Glutamatergic neuron (in vitro differentiated cells): ENCODE data around the gene CTNND2. TPM values are rescaled to one million over a fixed set of nuclear protein-coding genes. Genes with fewer than 3 reads are reported as not detected.
A peak's percentile ranks its signal among the peaks of the same experiment; 100 is the strongest.

Experiments
- DNase-seq: peaks from one replicate; pipeline ENCODE4 v3.0.0; 2022
- H3K27ac Mint-ChIP-seq: one replicate; pipeline ENCODE4 v1.8.0; 2020; ENCODE audit warnings: mild to moderate bottlenecking, mixed read lengths, inconsistent platforms; ENCODE audit not compliant: unreplicated experiment
- H3K27me3 Mint-ChIP-seq: one replicate; pipeline ENCODE4 v1.8.0; 2020; ENCODE audit warnings: mild to moderate bottlenecking, moderate library complexity, mixed read lengths, inconsistent platforms; ENCODE audit not compliant: unreplicated experiment
- H3K36me3 Mint-ChIP-seq: one replicate; pipeline ENCODE4 v1.8.0; 2020; ENCODE audit warnings: mild to moderate bottlenecking, mixed read lengths, inconsistent platforms; ENCODE audit not compliant: unreplicated experiment
- H3K4me1 Mint-ChIP-seq: one replicate; pipeline ENCODE4 v1.8.0; 2020; ENCODE audit warnings: mild to moderate bottlenecking, low read depth, mixed read lengths, inconsistent platforms; ENCODE audit not compliant: unreplicated experiment
- H3K4me3 Mint-ChIP-seq: one replicate; pipeline ENCODE4 v1.8.0; 2020; ENCODE audit warnings: mild to moderate bottlenecking, mixed read lengths, inconsistent platforms; ENCODE audit not compliant: unreplicated experiment
- H3K9me3 Mint-ChIP-seq: one replicate; pipeline ENCODE4 v1.8.0; 2020; ENCODE audit warnings: mild to moderate bottlenecking, moderate library complexity, mixed read lengths, inconsistent platforms; ENCODE audit not compliant: unreplicated experiment
- total RNA-seq: library from RNA; stranded (reverse); fragmentation: NEBNext Ultra II Directional; extraction: Animal tissue kit (Norgen Biotek cat#: 25700); gene quantifications from one replicate; pipeline ENCODE4 v1.2.1, GENCODE V29; 2021; ENCODE audit not compliant: unreplicated experiment
- TF ChIP-seq, protein P1 (sequence below): fragments of 200-600 bp; sonication (generic); IDR thresholded peaks from one replicate; pipeline ENCODE4 v1.5.0; 2021; ENCODE audit not compliant: partially characterized antibody, unreplicated experiment

CTNND2 gene
- total RNA-seq, 1 donor from 2014 or later = 134 TPM

DNA sequence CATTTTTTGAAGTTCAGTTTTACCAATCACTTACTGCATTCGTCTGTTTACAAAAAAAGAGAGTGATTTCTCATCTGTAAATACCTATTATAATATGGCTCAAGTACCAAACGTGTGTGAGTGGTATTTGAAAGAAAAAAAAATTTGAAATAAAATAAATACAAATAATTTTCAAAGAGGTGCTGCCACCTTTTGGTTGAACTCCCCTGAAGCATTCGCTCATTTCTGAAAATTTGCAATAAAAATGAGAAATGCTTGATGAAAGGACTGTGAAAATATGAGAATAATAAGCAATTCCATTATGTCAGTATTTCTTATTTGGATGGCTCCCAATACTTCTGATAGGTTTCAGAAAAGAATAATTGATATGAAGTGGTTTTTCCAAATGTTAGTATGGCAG lies 409.9 kb downstream of the CTNND2 start:
- DNase-seq = no peak
- TF ChIP-seq, protein P1, sequence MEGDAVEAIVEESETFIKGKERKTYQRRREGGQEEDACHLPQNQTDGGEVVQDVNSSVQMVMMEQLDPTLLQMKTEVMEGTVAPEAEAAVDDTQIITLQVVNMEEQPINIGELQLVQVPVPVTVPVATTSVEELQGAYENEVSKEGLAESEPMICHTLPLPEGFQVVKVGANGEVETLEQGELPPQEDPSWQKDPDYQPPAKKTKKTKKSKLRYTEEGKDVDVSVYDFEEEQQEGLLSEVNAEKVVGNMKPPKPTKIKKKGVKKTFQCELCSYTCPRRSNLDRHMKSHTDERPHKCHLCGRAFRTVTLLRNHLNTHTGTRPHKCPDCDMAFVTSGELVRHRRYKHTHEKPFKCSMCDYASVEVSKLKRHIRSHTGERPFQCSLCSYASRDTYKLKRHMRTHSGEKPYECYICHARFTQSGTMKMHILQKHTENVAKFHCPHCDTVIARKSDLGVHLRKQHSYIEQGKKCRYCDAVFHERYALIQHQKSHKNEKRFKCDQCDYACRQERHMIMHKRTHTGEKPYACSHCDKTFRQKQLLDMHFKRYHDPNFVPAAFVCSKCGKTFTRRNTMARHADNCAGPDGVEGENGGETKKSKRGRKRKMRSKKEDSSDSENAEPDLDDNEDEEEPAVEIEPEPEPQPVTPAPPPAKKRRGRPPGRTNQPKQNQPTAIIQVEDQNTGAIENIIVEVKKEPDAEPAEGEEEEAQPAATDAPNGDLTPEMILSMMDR = peak; percentile 31
- Mint-ChIP-seq H3K36me3 (no peaks in the 10 kb centered on the region), H3K27ac (no peak overlapping the region), H3K27me3 (peaks cover 2% of the 10 kb centered on the region), H3K9me3 (no peaks in the 10 kb centered on the region), H3K4me1 (peaks cover 5% of the 10 kb centered on the region), H3K4me3 (no peak overlapping the region)

DNA sequence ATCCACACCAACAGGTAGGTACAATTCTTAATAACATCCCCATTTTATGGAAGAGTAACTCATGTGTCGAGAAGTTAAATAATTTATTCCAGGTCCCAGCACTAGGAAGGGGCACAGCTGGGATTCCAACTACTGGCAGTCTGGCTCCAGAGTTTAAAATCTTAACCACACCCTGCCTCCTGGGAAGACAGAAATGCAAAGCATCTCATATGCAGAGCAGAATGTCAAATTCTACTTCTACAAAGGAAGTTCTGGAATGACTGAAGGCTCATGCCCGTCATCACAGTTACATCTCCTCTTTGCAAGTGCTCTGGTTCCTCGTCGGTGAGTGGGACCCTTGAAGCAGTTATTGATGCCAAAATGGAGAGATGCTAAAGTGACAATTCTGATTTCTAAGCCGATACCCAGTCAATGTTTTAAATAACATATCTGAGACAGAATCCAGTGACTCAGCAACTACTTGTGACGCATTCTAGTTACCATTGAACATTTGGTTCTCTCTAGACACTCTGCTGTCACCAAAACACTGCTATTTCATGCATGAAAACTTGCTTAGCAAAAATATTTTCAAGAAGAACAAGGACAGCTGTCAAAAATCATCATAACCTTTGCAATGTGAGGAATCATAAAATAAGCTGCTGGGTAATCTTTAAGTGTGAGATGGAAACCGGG lies 412.7 kb downstream of the CTNND2 start:
- H3K27ac Mint-ChIP-seq = no peak overlapping the region
- no peak overlapping the region for H3K4me3 Mint-ChIP-seq
- peaks cover 2% of the 10 kb centered on the region for H3K27me3 Mint-ChIP-seq
- H3K9me3 Mint-ChIP-seq = no peaks in the 10 kb centered on the region
- TF ChIP-seq, protein P1 = no peak
- DNase-seq = no peak
- H3K36me3 Mint-ChIP-seq = no peaks in the 10 kb centered on the region
- H3K4me1 Mint-ChIP-seq = peaks cover 5% of the 10 kb centered on the region

DNA sequence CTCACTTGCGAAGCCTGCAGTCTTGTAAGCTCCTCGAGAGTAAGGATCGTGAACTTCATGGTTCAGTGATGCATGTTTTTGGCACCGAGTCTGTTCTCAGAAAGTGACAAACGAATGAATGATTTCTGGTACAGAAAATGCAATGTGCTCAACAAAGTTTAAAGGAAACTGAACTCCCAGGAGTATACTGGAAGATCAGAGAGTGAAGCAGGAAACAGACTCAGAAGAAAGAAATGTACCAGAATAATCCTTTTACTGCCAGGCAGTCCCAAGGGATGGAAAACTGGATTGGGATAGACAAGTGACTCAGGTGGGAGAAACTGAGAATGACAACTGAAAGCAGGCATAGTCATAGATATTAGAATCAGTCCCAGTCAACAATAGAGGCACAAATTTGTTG lies 420.6 kb downstream of the CTNND2 start:
- no peaks in the 10 kb centered on the region for H3K27me3 Mint-ChIP-seq
- H3K27ac Mint-ChIP-seq = no peak overlapping the region
- H3K9me3 Mint-ChIP-seq = peaks cover 2% of the 10 kb centered on the region
- TF ChIP-seq, protein P1 = no peak
- H3K36me3 Mint-ChIP-seq = no peaks in the 10 kb centered on the region
- no peak for DNase-seq
- H3K4me3 Mint-ChIP-seq = no peak overlapping the region
- H3K4me1 Mint-ChIP-seq = peaks cover 2% of the 10 kb centered on the region

DNA sequence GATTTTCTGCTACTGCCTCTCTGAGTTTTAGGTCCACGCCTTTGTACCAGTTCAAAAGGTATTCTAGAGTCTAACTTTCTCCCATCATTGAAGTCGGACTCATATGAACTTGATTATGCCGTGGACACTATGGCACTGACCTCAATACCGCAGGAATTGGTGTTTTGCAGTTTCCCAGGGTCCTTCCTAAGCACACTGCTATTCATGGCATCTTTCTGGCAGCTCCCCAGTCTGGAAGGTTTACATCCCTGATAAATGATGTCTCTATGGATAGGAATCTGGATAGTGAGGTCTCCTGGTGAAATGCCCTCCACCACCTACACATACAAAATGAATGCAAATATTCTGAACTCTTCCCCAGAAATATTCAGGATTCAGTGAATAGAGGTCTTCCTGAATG lies 422.2 kb downstream of the CTNND2 start:
- TF ChIP-seq, protein P1 = no peak
- H3K9me3 Mint-ChIP-seq = peaks cover 2% of the 10 kb centered on the region
- no peak overlapping the region for H3K4me3 Mint-ChIP-seq
- H3K36me3 Mint-ChIP-seq = no peaks in the 10 kb centered on the region
- DNase-seq = no peak
- H3K4me1 Mint-ChIP-seq = peaks cover 2% of the 10 kb centered on the region
- H3K27me3 Mint-ChIP-seq = no peaks in the 10 kb centered on the region
- H3K27ac Mint-ChIP-seq = no peak overlapping the region

DNA sequence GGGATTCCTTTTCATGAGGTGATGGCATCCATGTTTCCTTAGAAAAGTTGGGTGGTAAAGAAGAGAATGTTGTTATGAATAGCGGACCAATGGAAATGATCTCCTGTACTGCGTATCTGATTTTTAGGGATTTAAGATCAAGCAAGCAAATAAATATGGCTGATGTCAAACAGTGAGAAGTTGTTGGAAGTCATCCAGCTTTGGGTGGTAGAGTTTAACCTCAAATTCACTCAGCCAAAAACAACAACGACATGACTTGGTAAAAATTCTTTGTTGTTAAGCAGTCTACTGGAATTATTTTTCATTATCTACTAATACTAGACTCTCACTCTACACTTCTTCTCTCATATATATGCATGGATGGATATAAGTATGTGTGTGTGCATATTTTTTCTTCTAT lies 426.5 kb downstream of the CTNND2 start:
- Mint-ChIP-seq H3K27me3 (no peaks in the 10 kb centered on the region), H3K9me3 (no peaks in the 10 kb centered on the region), H3K4me1 (no peaks in the 10 kb centered on the region), H3K27ac (no peak overlapping the region), H3K36me3 (no peaks in the 10 kb centered on the region), H3K4me3 (no peak overlapping the region)
- no peak for DNase-seq
- TF ChIP-seq, protein P1 = no peak
